Raji (cell line): ENCODE results near the gene GRAMD2A.

ENCODE experiments used
- POLR2A ChIP-seq: IDR thresholded peaks from 2 replicates; pipeline ENCODE4 v1.6.1; 2011; ENCODE audit warnings: low read depth, low read length, control low read depth; ENCODE audit not compliant: insufficient read depth

GRAMD2A gene

DNA sequence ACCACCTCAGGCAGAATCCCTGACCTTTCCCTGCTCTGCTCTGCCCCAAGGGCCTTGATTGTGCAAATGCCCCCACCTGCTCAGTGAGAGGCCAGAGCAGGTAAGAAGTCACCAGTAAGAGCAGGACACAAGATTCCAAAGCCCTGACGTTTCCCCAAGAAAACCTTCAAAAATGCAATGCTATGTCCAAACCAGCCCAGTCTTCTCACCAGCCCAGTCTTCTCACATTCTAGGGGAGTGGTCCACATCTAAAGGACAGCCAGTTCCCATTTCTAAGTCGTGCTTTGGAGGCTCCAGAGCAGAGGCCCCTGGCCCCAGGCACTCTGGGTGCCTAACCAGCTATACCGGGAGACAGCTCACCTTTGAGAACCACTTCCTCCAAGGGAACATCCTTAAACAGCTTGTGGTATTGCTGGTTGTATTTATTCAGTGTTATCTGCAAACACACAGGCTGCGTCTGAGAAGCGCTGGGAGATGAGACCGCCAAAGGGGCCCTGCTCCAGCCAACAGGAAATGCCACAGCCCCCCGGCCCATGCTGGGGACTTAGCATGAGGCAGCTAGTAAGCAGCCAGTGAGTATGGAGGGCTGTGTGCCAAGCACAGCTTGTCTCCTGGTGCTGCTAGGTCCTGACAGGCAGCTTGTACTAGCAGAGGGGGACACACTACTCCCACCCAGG is 29.3 kb downstream of the GRAMD2A start:
- TF ChIP-seq POLR2A = no peak

DNA sequence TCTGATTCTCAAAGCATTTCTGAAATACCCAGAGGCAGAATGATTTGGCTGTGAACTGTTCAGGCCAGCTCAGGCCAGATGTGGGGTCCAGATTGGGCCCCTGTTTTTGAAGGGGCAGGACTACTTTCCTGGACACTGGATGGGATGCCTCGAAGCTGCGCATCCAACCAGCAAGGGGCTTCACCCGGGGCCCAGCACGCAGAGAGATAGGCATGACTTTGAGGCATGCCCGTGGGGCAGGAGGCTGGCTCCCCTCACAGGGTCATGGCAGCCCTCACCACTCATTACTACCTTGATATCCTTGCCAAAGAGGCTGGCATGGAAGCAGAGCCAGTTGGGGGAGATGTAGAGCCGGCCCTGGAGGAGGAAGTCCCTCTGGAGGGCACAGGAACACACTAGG is 30.1 kb downstream of the GRAMD2A start:
- no peak for TF ChIP-seq POLR2A

DNA sequence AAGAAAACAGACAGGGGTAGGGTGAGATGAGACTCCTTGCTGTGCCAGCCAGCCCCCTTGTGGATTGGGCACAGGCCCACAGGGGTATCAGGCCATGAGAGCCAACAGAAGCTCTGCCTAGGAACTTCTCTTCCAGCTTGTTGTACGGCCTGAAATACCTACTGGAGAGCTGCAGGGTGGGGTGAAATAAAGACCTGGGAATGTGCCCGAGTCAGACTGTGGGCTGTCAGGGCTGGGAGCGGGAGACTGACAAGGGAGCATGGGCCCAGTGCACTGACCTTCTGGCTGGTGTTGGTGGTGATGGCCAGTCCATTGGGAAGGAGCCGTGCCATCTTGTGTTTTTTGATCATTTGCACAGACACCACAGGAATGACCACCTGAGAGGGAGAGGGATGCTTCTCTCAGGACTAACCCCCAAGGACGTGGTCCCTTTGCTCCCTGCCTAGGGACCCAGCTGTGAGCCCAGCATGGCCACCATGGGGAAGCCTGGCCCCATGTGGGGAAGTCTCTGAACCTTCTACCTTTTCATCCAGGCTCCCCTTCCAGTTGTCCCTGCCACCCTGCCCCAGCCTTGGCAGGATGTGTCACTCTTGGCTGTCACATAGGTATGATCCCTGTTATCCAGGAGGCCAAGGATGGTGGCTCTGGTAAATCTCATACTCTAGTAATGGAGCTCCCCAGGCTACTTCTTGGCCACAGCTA is 30.7 kb downstream of the GRAMD2A start:
- TF ChIP-seq POLR2A = no peak

DNA sequence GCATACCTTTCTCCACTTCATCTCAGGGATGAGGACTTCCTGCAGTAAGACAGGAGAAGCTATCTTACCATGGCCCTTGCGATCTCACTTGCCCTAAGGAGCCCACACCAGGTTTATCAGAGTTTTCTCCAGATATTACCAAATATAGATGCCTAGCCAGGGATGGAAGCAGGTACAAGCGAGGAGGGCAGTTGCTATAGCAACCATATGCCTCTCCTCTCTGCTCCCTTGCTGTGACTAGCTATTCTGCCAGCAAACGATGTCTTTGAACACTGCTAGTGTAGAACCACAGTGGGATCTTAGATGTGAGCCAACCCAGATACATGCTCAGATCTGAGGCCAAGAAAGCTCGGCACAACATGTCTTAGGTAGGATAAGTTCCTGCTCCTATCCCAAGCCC is 33.9 kb downstream of the GRAMD2A start:
- no peak for TF ChIP-seq POLR2A

DNA sequence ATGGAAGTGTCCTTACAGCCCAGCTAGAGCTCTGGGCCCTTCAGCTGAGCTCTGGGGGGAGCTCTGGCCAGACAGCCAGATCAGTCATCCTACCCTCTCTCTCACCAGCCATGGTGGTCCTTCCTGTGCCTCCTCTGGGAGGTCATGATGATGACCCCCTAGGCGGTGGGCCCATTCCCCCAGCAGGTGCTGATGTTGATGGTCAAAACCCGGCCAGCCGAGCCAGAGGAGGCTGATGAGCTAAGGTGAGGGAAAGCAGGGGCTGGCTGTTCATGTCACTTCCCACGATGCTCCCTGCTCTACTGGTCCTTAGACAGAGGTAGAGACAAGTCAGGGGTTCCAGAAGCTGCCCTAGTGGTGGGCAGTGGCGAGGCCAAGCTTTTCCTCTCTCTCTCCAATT is 35.0 kb downstream of the GRAMD2A start:
- no peak for TF ChIP-seq POLR2A

DNA sequence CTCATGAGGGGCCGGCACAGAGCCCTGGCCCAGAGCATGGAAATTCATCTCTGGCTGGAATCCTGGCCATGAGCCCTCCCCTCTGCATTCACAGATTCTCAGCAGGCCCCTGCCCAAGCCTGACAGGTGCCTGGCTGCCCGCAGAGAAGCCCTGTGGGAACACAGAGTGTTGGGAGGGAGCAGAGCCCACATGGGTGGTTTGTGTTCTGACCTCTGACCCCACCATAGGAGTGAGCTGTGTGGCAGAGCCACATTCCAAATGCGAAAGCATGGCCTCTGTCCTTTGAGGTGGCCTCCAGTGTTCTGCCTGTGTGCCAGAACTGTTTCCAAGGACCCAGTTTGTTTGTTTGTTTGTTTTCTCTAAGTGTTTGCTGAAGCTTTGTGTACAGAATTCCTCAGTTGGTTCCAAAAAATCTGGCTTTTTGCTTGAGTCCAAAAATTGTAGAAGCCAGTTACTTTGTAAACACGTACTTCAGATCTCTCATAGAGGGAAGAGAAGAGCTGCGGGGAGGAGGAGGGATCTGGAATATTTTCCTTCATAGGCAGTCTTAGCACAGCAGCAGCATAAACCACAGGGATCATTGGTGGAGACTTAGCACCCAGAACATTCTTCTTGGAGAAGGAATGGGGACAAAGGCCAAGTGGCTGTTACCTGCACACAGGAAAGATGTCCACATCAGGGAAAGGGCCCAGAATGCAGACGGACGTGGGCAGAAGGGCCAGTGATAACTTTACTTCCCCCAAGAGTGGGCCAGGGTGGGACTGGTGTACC is 36.0 kb downstream of the GRAMD2A start:
- no peak for TF ChIP-seq POLR2A

DNA sequence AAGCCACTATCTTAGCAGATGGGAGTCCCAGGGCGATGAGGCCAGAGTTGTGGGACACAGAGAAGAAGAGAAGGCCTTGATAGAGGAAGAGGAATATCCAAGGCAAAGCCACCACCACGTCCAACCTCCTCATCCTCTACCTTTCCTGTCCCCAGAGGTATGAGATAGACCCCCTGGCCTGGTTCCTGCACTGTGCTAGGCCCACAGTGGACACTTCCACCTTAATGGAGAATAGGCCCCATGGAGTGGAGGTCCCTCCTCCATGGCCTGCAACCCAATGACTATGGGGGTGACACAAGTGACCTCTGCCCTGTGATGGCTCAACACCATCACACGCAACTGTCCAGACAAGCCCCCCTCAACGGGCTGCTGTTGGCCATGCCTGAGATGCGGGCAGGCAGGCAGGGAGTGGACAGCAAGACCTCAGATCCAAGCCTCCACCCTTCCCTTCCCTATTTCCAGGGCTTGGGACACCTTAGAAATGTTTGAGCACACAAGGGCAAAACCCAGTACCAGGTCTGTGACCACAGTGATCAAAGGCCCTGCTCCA is 36.8 kb downstream of the GRAMD2A start:
- no peak for TF ChIP-seq POLR2A

DNA sequence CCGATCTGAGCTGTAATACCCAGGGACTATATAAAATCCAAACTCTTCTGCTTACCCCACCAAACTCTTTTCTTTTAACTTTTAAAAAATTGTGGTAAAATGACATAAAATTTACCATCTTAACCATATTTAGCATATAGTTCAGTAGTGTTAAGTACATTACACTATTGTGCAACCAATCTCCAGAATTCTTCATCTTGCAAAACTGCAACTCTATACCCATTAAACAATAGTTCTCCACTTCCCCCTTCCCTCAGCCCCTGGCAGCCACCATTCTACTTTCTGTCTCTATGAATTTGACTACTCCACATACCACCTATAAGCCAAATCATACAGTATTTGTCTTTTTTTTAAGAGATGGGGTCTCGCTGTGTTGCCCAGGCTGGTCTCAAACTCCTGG is 40.7 kb downstream of the GRAMD2A start:
- TF ChIP-seq POLR2A = no peak

DNA sequence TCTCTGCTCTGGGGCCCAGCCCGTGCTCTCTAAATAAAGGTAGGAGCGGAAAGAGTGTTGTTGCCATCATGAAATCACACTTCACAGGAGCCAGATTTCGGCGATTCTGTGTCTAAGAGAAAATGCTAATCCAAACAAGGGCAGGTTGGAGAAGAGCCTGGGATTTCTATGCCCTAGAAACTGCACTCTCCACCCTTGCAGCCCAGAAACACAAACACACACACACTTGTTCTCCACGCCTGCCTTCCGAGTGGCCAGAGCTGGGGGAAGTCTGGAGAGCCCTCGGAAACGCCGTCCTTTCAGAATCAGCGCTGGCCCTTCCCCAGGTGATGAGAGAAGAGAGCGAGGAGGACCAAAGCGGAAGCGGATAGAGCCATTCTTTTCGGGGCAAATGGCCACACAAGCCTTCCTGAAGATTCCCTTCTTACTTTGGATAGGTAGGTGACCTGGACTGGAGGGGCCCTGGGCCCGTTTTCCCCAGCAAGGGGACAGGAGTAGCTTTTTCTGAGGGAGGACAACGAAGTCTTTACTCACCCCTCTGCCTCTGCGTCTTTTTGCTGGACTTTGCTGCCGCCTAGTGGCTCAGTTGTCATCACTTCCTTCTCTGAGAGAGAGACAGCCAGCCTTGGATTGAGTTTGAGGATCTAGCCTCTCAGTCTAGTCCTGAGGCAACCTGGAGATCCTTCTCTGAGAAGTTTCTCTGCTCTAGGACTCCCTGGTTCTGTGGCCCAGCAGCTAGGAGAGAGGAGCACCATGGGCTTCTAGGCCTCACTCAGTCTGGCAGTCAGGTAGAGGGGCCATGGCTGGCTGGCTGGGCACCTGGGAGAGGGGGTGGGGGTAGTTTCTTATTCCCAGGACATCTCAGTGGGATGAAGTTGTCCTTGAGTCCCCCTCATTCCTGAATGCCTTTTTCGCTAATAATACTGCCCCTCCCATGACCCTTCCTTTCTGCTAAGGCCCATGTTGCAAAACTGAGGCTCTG is 41.7 kb downstream of the GRAMD2A start:
- no peak for TF ChIP-seq POLR2A

DNA sequence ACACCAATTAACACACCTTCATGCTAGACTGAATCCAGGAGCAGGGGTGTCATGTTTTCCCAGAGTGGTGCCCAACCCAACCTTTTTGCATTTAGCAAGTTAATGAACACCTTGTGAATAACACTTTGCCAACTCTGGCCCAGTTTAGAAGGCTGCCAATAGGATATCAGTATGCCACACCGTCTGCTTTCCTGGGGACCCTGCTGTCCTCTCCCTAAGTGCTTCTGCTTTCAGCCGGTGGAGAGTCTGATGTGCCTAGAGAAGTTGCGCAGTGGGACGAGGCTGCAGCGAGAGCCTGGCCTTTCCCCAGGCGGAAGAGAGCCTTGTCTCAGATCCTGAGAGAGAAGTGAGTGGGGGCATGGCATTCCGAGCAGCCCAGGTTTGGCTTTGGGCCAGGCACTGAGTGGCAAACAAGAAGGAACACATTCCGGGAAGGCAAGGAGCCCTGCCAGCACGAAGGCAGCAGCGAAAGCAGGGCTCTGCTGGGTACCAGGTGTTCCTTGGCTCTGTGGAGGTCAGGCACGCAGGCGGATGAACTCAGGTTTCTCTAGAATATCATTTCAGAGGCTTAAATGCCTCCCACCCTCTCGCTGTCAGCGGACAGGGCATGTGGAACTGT is 42.5 kb downstream of the GRAMD2A start:
- TF ChIP-seq POLR2A = no peak

DNA sequence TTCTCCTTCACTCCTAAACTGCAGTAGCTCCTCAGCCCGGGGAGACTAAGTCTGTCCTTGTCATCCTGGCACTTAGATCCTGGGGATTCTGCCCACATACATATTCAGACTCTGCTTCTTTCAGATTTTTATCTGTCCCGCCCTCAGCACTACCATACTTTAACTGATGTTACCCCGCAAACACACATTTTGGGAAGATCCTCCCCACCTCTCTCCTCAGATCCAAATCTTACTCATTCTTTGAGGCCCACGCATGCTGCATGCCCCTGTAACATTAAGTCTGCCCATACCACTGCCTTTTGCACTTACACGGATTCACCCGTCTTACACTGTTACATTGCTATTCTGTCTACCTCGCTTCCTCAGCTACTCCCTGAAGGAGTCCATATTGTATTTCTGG is 43.3 kb downstream of the GRAMD2A start:
- TF ChIP-seq POLR2A = no peak

DNA sequence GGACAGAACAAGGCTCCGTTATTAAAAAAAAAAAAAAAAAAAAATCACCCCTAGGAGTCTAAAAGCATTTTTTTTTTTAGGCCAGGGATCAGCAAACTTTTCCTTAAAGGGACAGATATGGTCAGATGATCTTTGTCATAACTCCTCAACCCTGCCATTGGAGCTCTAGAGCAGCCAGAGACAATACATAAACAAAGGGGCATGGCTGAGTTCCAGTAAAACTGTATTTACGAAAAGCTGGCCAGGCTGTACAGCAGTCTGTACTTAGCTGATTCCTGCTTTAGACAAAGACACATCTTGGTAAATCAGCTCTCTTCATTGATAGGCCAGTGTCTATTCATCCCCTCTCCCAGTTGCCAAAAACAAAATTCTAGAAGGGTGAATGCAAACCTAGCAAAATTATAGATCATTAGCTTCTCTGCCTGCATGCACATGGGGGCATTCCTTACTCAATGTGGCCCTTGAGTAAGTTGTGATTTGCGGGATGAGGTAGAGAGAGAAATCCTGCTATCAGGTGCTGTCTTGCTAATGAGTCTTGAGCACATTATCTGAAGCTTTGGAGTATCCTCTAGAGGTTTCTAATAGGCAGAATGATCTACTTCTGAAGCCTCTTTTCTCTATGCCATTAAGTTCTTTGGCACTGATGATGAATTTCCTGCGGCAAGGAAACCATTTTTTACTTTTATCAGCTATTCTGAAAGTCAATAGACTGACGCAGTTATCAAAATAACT is 44.2 kb downstream of the GRAMD2A start:
- no peak for TF ChIP-seq POLR2A

DNA sequence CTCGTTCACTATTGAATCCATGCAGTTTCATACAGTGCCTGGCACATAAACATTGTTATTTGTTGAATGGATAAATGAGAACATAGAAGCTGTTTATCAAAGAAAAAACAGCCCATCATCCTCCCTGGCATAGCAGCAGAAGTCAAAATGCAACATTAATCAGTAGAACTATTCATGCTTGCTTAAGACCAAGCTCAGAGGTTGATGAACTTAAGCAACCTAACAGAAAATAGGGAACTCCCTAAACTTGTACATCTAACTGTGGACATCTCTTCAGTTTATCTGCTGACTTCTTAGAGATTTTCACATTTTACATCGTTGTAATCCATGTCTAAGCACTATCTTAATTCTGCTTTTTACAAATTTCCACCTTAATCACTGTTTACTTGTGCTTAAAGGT is 50.2 kb downstream of the GRAMD2A start:
- no peak for TF ChIP-seq POLR2A
